HG03175 (cell line): ENCODE data around the gene KLHL22.
"Not testable (repeated sequence)": the region's sequence is repeated elsewhere in the genome, so short reads cannot be mapped to it uniquely, and the experiment has no call there.

Source experiments
- ATAC-seq: cut with Tn5 transposase; IDR thresholded peaks from one replicate; pipeline ENCODE4 v1.9.1; 2021; ENCODE audit warnings: mild to moderate bottlenecking, moderate library complexity; ENCODE audit not compliant: unreplicated experiment

KLHL22 gene, protein sequence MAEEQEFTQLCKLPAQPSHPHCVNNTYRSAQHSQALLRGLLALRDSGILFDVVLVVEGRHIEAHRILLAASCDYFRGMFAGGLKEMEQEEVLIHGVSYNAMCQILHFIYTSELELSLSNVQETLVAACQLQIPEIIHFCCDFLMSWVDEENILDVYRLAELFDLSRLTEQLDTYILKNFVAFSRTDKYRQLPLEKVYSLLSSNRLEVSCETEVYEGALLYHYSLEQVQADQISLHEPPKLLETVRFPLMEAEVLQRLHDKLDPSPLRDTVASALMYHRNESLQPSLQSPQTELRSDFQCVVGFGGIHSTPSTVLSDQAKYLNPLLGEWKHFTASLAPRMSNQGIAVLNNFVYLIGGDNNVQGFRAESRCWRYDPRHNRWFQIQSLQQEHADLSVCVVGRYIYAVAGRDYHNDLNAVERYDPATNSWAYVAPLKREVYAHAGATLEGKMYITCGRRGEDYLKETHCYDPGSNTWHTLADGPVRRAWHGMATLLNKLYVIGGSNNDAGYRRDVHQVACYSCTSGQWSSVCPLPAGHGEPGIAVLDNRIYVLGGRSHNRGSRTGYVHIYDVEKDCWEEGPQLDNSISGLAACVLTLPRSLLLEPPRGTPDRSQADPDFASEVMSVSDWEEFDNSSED

DNA sequence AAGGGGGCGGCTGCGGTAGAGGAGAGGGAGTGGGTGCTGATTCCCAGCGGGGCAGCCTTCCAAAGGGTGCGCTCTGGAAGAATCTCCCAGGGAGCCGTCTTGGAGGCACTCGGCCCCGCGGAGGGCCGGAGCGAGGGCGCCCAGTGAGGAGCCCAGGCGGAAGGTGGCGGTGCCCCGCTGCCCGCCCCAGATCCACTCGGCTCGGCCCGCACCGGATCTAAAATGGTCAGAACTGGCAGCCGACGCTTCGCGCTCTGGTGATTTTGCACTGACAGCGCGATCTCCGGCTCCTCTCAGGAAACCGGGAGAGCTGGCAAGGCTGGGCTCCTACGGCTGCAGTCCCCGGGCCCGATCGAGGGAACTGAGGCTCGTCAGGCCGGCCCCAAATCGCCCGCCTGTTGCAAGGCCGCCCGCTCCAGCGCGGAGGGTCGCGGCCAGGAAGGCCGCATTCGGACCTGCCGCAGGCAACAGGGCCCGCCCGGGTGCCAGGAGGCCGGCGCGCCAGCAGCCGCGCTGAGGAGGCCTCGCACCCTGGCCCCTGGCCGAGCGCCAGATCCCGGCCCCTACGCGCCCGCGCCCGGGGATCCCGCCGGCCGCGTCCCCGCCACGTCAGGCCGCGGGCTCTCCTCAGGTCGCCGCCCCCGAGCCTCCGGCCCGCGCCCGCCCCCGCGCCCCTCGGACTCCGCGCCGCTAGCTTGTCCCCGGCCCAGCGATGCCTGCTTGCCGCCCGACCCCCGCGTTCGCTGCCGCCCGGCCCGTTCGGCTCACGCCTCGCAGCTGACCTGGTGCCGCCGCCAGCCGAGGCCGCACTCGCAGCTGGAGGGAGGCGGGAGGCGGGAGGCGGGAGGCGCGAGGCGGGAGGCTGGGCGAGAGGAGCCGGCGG is at the start of gene KLHL22:
Gene KLHL22, minus strand, starts transcription at position 818 of the 883 bp plus-strand sequence. CDS start 6,584 bp downstream, outside the sequence.
- peak; percentile 36 for ATAC-seq

DNA sequence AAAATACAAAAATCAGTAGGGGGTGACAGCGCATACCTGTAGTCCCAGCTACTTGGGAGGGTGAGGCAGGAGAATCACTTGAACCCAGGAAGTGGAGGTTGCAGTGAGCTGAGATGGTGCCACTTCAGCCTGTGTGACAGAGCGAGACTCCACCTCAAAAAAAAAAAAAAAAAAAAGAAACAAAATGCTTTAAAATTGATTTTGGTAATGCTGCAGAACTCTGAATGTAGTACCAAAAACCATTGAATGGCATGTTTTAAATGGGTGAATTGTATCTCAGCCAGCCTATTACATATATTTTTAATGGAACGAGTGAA is 49.7 kb upstream of the KLHL22 start:
- ATAC-seq = not testable (repeated sequence)

DNA sequence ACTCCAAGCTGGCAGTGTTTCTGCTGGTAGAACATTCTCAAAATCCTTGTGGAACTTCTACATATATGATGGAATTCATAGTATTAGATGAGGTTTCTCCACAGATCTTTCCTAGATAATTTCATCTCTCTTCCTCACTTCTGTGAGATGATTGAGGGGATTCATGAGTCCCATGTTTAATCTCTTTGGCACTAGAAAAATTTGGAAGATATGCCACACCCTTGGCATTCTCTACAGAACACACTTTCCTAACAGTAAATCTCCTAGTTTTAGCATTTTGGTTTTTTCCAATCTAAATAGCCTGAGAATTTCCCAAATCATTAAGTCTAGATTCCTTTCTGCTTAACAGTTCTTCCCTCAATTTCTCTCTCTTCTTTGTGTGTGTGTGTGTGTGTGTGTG is 47.1 kb upstream of the KLHL22 start:
- no peak for ATAC-seq

DNA sequence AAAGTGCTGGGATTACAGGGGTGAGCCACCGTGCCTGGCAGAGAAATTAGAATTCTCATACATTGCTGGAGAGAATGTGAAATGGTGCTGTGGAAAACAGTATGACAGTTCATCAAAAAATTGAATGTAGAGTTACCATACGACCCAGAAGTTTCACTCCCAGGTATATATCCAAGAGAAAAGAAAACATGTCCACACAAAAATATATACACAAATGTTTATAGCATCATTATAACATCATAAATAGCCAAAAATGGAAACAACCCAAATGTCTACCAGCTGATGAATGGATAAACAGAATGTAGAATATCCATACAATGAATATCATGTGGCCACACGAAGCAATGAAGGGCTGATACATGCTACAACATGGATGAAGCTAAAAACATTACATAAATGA is 46.5 kb upstream of the KLHL22 start:
- ATAC-seq = no peak

DNA sequence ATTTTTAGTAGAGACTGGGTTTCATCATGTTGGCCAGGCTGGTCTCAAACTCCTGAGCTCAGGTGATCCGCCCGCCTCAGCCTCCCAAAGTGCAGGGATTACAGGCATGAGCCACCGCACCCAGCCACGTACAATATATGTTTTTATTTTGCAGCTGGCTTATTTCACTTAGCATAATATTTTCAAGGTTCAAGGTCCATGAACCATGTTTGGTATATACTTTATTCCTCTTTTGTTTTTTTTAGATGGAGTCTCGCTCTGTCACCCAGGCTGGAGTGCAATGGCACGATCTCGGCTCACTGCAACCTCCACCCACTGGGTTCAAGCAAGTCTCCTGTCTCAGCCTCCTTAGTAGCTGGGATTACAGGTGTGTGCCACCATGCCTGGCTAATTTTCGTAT is 43.3 kb upstream of the KLHL22 start:
- ATAC-seq = not testable (repeated sequence)

DNA sequence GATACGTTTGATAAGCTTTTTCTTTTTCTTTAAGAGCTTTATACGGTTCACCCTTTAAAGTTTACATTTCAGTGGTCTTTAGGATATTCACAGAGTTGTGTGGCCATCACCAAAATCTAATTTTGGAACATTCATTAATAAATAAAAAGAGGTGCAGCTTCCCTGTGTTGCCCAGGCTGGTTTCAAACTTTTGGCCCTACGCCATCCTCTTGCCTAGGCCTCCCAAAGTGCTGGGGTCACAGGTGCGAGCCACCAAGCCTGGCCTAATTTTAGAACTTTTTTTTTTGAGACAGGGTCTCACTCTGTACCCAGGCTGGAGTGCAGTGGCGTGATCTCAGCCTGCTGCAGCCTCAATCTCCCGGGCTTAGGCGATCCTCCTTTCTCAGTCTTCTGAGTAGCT is 42.4 kb upstream of the KLHL22 start:
- ATAC-seq = no peak

DNA sequence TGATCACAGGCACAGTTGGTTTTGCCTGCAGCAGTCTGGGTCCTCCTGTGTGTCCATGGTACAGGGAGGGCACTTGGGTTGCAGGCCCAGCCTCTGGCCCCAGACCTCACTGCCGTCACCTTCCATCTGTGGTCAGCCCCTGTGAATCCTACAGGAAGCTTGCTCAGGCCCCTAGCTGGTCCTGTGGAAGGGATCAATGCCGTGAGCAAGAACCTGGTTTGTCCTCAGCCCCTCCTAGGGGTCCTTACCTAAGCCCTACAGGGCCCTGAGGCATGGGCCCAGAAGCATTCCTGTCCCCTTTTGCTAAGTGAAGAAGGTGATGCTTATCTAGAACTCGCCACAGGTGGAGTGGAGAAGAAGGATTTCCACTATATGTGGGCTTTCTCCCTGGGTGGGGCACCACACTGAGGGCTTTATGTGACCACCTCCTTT is 41.7 kb upstream of the KLHL22 start:
- ATAC-seq = no peak

DNA sequence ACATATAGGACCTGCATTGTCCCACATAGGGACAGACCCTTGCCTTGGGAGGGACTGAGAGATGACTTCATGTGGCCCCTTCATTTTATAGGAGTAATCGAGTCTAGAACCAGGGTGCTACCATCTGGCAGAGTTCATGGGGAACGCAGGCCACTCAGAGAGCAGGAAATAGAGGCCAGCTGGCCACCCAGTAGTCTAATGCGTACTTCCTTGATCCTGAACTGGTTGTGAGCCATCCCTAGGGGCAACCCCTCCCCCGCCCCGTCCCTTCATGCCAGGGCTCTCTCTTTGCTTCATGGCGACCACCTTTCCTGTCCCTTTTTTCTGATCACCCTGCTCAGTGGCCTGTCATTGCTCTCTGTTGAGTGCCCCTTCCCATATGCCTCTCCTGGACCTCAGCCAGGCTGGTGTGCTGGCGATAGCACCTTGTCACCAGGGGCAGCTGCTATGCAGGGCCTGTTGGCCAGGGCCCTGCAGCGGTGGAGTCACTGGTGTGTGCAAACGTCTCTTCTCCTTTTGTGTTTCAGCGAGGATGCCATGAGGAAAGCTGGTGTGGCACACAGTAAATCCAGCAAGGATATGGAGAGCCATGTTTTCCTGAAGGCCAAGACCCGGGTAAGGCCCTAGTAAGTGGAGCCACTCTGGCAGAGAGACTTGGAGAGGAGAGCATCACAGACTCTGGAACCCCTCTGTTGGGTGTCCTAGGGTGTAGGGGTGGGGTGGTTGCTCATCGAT is 41.2 kb upstream of the KLHL22 start:
- ATAC-seq = no peak

DNA sequence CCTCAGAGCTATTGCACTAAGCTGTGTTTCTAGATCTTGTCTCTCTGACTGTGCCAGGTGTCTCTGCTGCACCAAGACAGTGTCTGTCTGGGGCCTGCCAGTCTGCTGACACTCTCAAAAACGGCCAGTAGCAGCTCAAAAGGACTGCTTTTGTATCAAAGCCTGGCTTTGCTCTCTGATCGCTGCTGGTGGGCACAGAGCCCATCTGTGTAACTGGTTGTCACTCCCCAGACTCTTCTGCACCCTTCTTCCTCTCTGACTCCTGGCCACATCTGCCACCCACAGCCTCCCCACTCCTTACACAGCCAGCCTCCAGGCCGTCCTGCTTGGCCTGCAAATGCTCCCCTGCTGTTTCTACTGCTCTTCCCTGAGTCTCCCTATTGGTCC is 38.3 kb upstream of the KLHL22 start:
- no peak for ATAC-seq

DNA sequence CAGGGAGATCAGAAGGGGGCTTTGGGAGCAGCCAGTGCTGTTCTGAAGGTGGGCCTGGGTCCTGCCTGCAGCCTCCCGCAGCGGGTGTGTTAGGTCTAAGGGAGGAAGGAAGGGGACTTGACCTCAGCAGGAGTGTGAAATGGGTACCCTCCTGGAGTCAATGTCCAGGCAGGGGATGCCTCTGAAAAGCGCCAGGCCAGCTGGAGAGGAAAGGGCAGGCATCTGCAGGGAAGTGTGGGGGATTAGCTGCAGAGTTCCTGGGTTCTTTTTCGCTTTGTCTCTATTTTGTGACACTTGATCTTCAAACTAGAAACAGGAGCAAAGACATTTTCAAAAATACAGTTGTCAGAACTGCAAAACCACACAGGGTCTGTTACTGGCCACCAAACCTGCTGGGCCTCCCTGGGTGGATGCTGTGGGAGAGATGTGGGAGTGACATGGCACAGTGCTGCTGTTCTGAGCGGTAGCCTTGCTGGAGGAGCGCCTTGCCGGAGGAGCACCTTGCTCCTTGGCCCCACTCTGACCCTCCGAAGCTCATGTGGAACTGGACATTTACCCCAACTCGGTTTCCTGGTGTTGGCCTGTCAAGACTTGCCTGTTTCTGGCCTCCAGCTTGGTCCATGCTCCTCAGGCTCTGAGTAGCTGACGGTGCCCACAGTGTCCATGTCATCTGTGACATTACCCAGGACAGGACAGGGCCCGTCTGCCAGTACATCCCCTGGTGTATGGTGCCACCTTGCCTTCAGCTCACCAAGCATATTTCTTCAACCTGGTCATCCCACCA is 37.7 kb upstream of the KLHL22 start:
- ATAC-seq = no peak

DNA sequence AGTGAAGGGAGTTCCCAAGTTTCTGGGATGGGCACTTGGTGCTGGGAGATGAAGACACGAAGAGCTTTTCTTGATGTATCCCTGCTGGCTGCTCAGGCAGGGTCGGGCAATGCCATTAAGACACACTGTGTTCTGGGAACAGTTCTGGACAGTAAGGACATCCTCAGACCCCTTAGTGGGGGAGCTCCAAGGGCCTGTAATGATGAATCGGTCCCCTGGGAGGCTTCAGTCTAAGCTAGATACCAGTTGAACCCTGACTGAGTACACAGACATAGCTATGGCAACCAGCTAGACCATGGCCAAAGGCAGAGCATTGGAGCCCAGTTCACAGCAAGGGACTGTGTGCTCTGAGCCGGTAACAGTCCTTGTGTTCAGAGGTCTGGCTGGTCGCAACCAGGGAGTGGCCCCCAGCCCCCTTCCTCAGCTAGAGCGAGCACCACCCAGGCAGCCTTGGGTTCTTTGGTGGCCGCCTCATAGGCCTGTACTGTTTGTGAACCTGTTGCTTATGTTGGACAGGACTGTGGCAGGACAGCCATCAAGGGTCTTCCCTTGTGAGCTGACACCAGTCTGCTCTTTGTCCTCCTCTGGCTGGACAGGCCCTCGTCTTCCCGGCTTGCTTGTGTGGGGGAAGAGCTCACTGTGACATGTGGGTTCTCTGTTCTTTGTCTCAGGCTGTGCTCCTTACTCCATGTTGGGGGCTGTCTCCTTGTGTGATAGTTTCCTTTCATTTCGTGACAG is 36.8 kb upstream of the KLHL22 start:
- no peak for ATAC-seq

DNA sequence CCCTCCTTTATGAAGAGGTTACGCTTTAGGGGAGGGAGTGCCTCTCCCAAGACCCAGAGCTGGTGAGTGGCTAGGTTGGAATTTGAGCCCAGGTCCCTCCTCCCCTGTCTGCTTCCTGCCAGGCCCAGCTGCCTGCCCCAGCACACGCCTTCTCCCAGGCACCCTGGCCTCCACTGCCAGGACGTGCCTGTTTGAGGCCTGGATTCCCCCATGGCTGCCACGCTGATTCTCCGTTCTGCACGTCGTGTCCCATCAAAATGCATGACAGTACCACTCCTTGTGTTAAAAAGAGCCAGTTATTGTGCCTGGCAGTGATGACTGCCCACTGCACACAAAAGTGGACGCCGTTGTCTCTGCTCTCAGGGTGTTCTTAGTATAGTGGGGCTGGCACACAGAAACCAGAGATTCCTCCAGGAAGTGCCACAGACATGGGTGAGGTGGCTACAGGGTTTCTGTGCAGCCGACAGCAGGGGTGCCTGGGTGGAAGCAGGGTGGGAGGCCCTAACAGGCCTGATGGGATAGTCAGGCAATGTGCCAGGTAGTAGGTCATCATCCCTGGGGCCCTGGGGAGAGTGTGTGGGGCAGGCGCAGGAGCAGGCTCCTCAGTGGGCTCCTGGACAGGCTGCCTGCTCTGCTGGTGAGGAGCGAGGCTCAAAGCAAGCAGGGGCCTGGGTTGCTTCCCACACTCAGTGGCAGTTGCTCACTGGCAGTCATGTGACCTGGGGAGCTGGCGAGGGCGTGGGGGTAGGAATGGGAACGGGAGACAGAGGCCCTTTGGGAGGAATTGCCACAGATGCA is 36.0 kb upstream of the KLHL22 start:
- ATAC-seq = no peak

DNA sequence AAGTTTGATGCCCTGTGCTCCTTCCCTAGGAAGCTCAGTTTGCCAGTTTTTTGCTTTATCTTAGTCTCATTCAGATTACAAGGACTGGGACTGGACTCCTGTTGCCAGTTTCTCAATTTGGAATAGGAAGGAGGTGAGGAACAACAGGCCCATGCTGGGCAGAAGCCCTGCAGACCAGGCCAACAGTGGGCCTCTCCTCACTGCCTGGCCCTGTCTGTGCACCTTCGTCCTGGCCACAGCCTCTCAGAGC is 35.5 kb upstream of the KLHL22 start:
- no peak for ATAC-seq

DNA sequence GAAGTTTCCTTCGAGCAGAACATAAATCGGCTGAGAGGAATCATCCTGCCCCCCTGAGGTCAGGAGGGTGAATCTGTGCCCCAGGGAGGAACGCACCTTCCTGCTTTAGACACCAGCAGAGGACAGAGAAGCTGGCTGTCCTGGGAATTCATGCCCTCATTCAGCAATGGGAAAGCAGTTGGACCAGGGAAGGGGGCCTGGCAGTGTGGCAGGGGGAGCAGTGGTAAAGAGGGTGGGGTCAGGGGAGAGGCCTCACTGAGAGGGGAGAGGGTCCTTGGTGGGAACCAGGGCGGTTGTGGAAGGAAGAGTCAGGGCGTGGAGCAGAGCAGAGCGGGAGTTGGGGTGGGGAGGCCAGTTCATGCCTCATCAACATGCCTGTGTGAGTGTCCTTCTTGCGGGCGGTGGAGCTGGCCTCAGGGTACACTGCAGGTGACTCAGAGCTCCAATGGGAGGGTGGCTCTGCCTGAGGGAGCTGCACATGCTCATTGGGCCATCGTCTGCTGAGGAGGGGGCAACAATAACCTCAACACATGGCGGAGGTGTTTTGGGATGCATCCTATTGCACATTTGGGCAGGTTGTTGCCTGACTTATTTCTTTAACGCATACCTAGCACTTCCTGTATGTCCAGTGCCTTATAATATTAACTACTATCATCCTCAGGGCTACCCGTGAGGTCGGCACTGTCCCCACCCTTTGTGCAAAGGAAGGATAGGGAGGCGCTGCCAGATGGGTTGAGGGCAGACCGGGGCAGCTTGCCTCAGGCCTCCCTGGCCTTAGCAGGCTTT is 35.0 kb upstream of the KLHL22 start:
- ATAC-seq = no peak

DNA sequence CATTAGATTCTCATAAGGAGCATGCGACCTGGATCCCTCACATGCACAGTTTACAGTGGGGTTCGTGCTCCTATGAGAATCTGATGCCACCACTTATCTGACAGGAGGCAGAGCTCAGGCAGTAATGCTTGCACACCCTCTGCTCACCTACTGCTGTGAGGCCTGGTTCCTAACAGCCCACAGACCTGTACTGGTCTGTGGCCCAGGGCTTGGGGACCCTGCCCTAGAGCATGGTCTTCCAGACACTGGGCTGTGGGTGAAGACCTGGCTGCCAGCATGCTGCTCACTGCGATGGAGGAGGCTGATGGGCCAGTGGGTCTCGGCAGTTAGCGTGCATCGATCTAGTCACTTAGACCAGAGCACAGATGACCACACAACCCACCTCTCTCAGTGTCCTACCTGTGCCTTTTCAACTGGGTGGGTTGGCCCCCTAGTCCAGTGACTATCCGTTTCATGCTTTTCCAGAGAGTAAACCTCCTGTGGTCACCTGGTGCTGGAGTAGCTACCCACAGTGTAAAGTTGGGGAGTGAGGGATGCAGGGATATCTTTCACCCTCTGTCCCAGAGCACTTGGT is 32.9 kb upstream of the KLHL22 start:
- ATAC-seq = no peak

DNA sequence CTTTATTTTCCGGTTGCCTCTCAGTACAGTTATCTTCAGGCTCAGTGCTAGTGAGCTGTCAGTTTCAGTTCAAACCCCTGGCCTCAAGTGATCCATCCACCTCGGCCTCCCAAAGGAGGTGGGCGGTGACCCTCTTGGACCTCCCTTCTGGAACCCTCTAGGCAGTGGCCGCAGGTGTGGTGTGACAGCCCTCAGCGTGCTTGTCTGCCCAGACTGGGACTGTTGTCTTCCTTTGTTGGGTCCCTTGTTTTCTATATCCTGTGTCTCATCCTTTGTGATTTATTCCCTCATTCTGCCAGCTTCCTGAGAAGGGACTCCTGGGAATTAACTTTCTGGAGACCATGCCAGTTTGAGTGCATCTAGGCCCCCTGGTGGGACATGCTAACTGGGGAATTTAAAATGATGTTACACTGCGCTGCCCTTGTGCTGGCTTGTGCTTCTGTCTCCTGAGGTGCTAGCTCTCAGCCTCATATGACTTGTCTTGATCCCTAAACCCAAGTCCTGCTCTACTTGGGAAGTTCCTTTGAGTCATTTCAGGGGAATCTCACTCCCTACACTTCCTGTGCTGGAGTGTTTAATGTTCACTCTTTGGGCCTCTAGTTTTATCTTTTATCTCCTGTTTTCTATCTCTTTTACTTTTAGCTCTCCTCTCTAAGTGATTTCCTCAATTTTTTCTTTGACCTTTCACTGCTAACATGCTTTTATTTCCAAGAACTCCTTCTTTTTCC is 31.2 kb upstream of the KLHL22 start:
- no peak for ATAC-seq

DNA sequence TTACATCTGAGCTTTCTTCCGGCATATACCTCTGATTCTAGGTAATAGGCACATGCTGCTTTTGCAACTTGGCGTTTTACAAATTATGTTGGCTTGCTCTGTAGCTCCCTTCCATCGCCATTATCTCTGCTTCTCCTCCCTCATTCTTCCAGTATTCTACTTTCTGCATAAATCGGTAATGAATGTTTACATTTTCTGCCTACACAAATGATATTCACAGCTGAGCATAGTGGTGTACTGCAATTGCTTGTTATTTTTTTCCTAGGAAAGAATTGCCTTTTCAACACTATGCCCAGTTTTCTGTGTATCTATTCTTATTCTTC is 30.7 kb upstream of the KLHL22 start:
- no peak for ATAC-seq
